ENCODE data around the gene CA5A. TPM values are rescaled to one million over a fixed set of nuclear protein-coding genes. Genes with fewer than 3 reads are reported as not detected.

Gene CA5A
- total and polyA plus RNA-seq, 2 of the 13 experiments (the other 11 are each of a cell fraction or from before 2014, with no cell fraction given), result 66.8 to 106 TPM

- TF ChIP-seq MYNN (CRISPR knock-in tag; IDR thresholded peaks at IDR 0.05; ENCODE audit: low read depth), result 0 out of 2 replicates have a peak, but pooled peaks have one; percentile 42
- TF ChIP-seq, protein P1, sequence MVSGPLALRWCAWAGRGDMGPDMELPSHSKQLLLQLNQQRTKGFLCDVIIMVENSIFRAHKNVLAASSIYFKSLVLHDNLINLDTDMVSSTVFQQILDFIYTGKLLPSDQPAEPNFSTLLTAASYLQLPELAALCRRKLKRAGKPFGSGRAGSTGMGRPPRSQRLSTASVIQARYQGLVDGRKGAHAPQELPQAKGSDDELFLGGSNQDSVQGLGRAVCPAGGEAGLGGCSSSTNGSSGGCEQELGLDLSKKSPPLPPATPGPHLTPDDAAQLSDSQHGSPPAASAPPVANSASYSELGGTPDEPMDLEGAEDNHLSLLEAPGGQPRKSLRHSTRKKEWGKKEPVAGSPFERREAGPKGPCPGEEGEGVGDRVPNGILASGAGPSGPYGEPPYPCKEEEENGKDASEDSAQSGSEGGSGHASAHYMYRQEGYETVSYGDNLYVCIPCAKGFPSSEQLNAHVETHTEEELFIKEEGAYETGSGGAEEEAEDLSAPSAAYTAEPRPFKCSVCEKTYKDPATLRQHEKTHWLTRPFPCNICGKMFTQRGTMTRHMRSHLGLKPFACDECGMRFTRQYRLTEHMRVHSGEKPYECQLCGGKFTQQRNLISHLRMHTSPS (CRISPR knock-in tag; IDR thresholded peaks at IDR 0.05; ENCODE audit: low read depth), result peak; percentile 58; the same call in 1 of the 2 replicates
- TF ChIP-seq SAP130 (CRISPR knock-in tag; IDR thresholded peaks at IDR 0.05; ENCODE audit: low read depth), result peak; percentile 42; the same call in 1 of the 2 replicates
- no peak for TF ChIP-seq SUZ12 (IDR thresholded peaks at IDR 0.05; ENCODE audit: low read depth, low read length)
- TF ChIP-seq GRHL1 (CRISPR knock-in tag; conservative IDR thresholded peaks at IDR 0.05), result no peak
- 0 out of 2 replicates have a peak, but pooled peaks have one; percentile 61 for TF ChIP-seq ZNF451 (CRISPR knock-in tag; IDR thresholded peaks at IDR 0.05)
- TF ChIP-seq ZFP36L1 (CRISPR knock-in tag; IDR thresholded peaks at IDR 0.05), result peak; percentile 74; the same call in 1 of the 2 replicates
- TF ChIP-seq BORCS8-MEF2B (CRISPR knock-in tag; IDR thresholded peaks at IDR 0.05), result 0 out of 2 replicates have a peak, but pooled peaks have one; percentile 23
- TF ChIP-seq ZFP36L2 (CRISPR knock-in tag; IDR thresholded peaks at IDR 0.05), result 0 out of 2 replicates have a peak, but pooled peaks have one; percentile 40
- 0 out of 2 replicates have a peak, but pooled peaks have one; percentile 32 for TF ChIP-seq HNF1B (CRISPR knock-in tag; IDR thresholded peaks at IDR 0.05)
- TF ChIP-seq MTF1 (CRISPR knock-in tag; IDR thresholded peaks at IDR 0.05), result no peak
- TF ChIP-seq TCF7 (IDR thresholded peaks at IDR 0.05; ENCODE audit: low read depth), result peak; percentile 69
- TF ChIP-seq USF2 (IDR thresholded peaks at IDR 0.05; ENCODE audit: low read depth, low read length), result no peak
- TF ChIP-seq USF2 (CRISPR knock-in tag; IDR thresholded peaks at IDR 0.05; ENCODE audit: borderline replicate concordance), result no peak
- no peak for TF ChIP-seq ZBTB38 (CRISPR knock-in tag; IDR thresholded peaks at IDR 0.05)
- TF ChIP-seq ZNF30 (CRISPR knock-in tag; IDR thresholded peaks at IDR 0.05), result no peak
- 0 out of 2 replicates have a peak, but pooled peaks have one; percentile 10 for TF ChIP-seq TOE1 (CRISPR knock-in tag; IDR thresholded peaks at IDR 0.05)
- no peak for TF ChIP-seq PITX1 (CRISPR knock-in tag; IDR thresholded peaks at IDR 0.05)
- no peak for TF ChIP-seq FOXP1 (IDR thresholded peaks at IDR 0.05)
- TF ChIP-seq FOXP1 (CRISPR knock-in tag; IDR thresholded peaks at IDR 0.05), result 0 out of 2 replicates have a peak, but pooled peaks have one; percentile 32
- TF ChIP-seq, protein P2, sequence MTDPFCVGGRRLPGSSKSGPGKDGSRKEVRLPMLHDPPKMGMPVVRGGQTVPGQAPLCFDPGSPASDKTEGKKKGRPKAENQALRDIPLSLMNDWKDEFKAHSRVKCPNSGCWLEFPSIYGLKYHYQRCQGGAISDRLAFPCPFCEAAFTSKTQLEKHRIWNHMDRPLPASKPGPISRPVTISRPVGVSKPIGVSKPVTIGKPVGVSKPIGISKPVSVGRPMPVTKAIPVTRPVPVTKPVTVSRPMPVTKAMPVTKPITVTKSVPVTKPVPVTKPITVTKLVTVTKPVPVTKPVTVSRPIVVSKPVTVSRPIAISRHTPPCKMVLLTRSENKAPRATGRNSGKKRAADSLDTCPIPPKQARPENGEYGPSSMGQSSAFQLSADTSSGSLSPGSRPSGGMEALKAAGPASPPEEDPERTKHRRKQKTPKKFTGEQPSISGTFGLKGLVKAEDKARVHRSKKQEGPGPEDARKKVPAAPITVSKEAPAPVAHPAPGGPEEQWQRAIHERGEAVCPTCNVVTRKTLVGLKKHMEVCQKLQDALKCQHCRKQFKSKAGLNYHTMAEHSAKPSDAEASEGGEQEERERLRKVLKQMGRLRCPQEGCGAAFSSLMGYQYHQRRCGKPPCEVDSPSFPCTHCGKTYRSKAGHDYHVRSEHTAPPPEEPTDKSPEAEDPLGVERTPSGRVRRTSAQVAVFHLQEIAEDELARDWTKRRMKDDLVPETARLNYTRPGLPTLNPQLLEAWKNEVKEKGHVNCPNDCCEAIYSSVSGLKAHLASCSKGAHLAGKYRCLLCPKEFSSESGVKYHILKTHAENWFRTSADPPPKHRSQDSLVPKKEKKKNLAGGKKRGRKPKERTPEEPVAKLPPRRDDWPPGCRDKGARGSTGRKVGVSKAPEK (CRISPR knock-in tag; IDR thresholded peaks at IDR 0.05; ENCODE audit: borderline replicate concordance), result no peak
Measured at GRCh38 chr16:87948119-87948545, 11.8 kb upstream of the CA5A start (continued).
